Islet precursor cell (in vitro differentiated cells): ENCODE results near the gene SOX6.

Experiments
- DNase-seq: peaks from one replicate; pipeline ENCODE4 v3.0.0-alpha.2; 2018

Gene SOX6

GRCh38 chr11:16312233-16312765, 44.0 kb downstream of the SOX6 start:
- DNase-seq: no peak

- no peak for DNase-seq
Observed at GRCh38 chr11:16311831-16312230, 44.5 kb downstream of the SOX6 start.

GRCh38 chr11:16310943-16311342, 45.4 kb downstream of the SOX6 start:
- no peak for DNase-seq

DNA sequence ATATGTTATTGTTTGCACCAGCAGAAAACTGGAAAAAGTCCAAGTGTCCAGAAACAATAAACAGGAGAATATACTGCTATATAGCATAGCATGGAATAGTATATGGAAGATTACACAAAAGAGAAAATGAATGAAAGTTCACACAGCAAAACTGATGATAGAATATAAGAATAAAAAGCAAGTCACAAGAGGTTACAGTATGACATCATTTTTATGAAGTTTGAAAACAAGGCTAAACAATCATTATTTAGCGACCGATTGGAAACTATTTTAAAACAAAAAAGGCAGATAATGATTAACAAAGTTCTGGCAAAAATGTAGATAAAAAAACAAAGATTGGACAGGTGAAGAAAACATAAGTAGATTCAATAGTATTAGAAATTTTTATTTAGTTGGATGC, 47.1 kb downstream of the SOX6 start:
- DNase-seq: no peak

- DNase-seq: no peak
Observed at GRCh38 chr11:16301462-16301861, 54.9 kb downstream of the SOX6 start.

DNA sequence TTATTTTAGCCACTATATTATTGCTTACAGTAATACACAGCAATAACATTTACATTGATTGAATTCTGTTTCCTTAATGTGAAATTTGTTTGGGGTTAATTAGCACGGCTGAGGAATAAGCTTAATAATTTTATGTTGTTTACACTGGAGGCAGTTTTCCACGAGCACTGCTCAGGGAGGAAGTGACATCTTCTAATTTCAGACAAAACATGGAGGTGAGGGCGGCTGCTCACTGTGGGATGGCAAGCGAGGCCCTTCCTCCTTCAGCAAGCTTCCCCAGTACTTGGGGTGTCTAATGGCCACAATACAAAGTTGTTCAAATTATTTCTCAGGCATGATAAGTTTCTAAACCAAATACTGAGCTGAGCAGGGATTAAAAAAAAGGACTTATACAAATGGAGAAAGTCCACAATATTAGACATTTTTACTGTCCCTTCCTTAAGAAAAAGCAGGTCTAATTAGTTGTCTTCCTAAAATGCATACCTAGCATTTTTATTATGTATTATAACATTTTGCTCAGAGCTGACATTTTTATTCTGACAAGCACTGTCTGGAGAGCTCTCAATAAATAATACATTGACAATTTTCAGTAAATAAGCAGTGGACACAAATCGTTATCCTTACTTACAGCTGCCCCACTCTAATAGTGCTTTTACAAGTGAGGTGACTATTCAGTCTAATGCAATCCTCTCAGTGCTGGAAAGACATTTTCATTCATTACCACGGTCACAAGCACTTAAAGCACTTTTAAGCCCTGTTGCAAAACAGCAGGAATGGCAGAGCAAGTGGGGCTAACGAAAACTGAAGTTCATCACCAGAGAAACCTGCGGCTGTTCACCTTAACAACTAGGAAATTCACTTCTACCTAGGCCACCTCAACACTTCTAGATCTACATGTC, 56.2 kb downstream of the SOX6 start:
- no peak for DNase-seq

DNA sequence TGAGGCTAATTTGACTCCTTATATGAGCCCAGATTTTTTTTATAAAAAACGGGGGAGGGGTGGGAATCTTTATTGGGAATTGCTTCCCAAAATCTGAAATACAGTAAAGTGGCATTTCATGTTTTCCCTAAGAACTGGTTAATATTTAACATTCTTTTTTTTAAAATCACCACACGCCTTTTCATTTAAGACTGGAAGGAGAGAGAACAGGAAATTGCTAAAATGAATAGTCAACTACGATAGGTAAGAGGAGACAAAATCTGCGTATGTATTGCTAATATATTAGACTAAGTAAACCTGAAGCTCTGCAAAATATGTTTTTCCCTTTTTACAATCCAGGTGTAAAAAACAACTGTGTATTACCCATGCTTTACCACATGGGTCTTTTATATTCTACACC, 57.0 kb downstream of the SOX6 start:
- no peak for DNase-seq

DNA sequence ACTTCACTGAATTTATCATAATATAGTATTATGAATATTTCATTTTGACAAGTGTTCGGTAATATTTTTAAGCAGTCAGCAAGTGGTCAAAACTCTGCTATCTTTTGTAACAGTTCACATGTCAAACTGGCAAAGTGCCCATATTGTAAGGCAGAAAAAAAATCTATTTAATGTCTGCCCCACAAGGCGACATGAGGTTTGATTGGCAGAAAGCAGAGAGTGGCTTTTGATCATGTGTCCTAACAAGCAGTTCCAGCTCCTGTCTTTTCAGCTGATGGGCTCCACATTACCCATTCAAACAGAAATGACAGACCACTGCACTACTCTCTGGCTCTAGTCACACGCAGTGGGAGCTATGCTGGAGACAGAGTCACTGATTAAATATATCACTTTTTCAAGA, 59.0 kb downstream of the SOX6 start:
- no peak for DNase-seq

GRCh38 chr11:16296273-16296672, 60.1 kb downstream of the SOX6 start:
- no peak for DNase-seq

DNA sequence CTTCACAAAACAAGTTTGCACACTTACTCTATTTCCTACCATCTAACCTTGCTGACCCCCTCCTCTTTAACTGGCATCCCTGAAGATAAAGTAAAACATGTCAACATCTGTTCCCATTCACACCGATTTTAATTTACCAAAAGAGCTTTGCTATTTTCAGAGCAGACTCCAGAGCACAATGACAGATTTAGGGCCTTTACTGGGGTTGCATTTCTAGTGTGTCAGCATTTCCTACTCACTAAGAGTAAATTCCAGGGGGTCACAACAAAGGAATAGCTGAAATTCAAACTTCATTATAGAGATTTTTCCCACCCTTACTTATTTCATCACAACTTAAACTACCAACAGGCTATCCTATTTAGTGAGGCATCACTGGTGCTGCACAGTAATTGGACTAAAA, 60.8 kb downstream of the SOX6 start:
- no peak for DNase-seq

DNA sequence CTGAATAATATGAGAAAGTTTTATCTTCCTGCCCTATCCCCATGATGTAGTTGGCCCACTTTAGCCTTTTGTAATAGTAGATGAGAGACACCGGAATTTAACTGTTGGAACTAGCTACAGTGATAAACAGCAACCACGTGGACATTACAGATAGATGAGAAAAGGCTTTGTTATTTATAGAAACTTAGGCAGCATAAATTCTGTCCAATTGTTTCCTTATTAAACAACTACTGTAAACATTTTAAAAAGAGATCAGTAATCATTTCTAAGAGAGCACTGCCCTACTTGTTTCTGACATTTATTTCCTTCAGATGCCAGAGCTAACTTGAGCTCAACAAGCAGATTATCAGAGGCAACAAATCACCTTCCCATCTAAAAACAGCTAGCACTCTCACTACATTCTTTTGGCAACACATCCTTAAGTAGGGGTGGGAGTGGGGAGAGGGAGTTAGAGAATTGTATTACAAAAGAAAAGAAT, 63.1 kb downstream of the SOX6 start:
- no peak for DNase-seq

DNA sequence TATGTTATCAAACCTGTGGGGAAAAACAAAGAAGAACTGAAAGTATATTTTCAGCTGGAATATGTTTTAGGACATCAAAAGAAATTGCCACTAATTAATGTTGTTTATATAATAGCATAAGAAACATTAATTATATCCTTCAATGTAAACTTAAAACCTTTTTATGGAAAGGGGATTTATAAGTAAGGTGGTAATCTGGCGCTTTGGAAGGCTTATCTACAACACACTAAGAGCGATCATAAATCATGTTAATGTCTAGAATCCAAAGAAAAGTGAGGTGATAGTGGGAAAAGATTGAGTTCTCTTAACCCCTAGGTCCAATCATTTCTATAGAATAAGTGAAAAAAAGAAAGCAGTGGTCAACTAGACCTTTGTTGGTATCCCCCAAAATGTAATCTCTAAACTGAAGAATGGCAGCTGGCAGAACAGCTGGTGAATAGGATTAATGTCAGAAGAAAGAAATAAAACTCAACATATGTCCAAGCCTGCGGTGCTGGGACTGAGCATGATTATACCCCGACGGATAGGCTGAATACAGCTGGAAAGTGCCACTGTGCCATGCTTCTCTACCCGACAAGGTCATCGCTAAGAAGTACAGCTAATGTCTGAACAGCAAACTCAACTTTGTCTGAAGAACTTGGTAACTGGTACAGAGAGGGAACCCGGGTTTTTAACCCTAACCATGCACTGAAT, 64.0 kb downstream of the SOX6 start:
- no peak for DNase-seq

DNA sequence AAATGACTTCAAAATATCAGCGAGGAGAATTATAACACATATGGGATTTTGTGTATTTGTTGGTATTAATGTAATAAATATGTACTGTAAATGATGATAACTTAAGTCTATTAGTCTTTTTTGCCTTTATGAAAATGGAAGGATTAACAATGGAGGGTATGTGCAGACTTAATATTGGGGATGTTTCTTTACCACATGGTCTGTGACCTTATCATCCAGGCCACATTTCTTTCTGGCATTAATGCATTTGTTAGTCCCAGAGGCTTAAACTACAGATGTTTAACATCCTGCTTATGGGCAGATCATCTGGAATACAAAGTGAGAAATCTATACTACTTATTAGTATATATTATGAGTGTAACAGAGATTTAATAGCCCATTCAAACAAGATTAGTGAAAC, 64.6 kb downstream of the SOX6 start:
- DNase-seq: no peak

GRCh38 chr11:16289541-16289940, 66.8 kb downstream of the SOX6 start:
- DNase-seq: no peak

- no peak for DNase-seq
Observed at GRCh38 chr11:16287630-16288280, 68.6 kb downstream of the SOX6 start.

DNA sequence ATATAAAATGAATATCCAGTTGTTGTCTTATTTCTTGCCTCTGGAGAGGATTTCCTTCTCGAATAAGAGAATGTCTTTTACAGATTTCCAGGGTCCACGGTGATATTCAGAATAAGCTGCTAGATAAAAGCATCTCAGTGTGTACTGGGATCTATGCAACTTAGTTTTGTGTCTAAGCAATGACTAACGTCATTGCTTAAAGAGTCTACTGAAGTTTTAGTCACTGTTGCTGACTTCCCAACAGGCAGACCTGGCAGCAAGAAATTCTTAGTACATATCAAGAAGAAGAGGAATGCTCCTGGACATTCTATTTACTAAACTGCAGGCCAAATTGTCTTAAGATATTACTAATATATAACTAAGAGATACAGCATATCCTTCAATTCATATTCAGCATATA, 70.3 kb downstream of the SOX6 start:
- DNase-seq: no peak

GRCh38 chr11:16280256-16280682, 76.1 kb downstream of the SOX6 start:
- no peak for DNase-seq

GRCh38 chr11:16279524-16279923, 76.8 kb downstream of the SOX6 start:
- no peak for DNase-seq

GRCh38 chr11:16278979-16279378, 77.4 kb downstream of the SOX6 start:
- DNase-seq: no peak

DNA sequence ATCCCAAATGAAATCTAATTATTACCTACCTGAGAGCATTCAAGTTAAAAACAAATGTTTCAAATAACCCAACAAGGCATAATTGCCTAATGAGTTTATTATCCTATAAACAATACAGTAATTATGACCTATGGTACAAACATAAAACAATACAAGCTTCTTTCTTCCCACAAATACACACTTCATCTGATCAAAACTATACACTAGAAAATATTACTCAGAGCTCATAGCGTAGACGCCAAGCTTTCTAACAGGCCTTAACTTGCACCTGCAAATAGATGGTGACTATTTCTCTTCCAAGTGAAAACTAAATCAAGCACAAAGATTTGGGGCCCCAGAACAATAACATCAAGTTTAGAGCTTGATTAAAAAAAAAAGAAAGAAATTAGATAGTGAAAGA, 78.1 kb downstream of the SOX6 start:
- DNase-seq: no peak

DNA sequence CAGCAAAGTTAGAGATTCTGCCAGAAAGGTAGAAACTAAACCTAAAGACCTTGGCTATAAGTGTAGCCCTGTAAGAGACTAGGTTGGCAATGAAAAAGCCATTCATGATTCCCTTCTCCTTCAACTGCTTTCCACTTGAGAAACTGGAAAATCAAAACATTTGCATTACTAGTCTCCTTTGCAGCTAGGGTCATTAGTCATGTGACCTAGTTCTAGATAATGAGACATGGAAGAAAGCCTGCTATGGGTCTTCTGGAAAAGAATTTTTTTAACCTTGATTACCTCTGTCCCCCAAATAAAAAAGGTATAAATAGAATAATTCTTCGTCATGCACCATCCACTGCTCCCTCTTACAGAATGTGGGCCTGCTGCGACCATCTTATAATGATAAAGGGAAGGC, 80.1 kb downstream of the SOX6 start:
- no peak for DNase-seq

GRCh38 chr11:16271258-16271657, 85.1 kb downstream of the SOX6 start:
- DNase-seq: no peak

GRCh38 chr11:16266021-16266420, 90.3 kb downstream of the SOX6 start:
- no peak for DNase-seq
